ENCODE results near the gene DDX1.

- TF ChIP-seq GATA2 (IDR thresholded peaks at IDR 0.05; ENCODE audit: low read depth, low read length), result no peak
- no peak for TF ChIP-seq GATA3 (IDR thresholded peaks at IDR 0.05; ENCODE audit: low read depth, low read length)
These were observed 48.6 kb upstream of the DDX1 start for GRCh38 chr2:15543053-15543452.

Data from SH-SY5Y (cell line).